ENCODE measurements around the gene SPTBN4. TPM values are rescaled to one million over a fixed set of nuclear protein-coding genes. Genes with fewer than 3 reads are reported as not detected.
A peak's percentile ranks its signal among the peaks of the same experiment; 100 is the strongest.

SPTBN4 gene
- total and polyA plus RNA-seq, 2 of the 4 experiments (the other 2 are of a cell fraction), result 0.72 to 0.91 TPM

- no peak overlapping the region for H3K27ac ChIP-seq (ENCODE audit: insufficient read depth, low read length)
- H3K18ac ChIP-seq (ENCODE audit: low read depth, low read length), result no peak overlapping the region
- H2BK15ac ChIP-seq (ENCODE audit: low read depth, low read length), result no peak overlapping the region
- DNase-seq (peak; percentile 13), ATAC-seq (ENCODE audit: low read depth) (0 out of 2 replicates have a peak, but pooled peaks have one; percentile 21)
- H2AK9ac ChIP-seq (replicated peaks; ENCODE audit: low read depth, low read length, poor library complexity), result no peak overlapping the region
- no peak overlapping the region for H3K4ac ChIP-seq (ENCODE audit: low read depth, low read length)
- no peak overlapping the region for H2BK5ac ChIP-seq (ENCODE audit: low read depth, low read length, poor library complexity, severe bottlenecking)
- no peak overlapping the region for H4K8ac ChIP-seq (ENCODE audit: low read depth in 2 of 2, low read length in 2 of 2)
- no peaks in the 10 kb centered on the region for H3K79me1 ChIP-seq (ENCODE audit: low read depth in 1 of 2, low read length in 2 of 2)
- in situ Hi-C loops (cut with MboI; ENCODE audit: low sequenced_read_pairs) (loop anchor here (25.0 kb wide), 2 partner anchors 198 to 373 kb away; no protein-coding TSS in a partner anchor), intact Hi-C loops (cut with micrococcal nuclease) (no loop called here), dilution Hi-C loops (cut with HindIII; ENCODE audit: low sequenced_read_pairs, unreplicated experiment) (no loop called here)
- H2AFZ ChIP-seq (replicated peaks; ENCODE audit: low read length, poor library complexity), result no peak overlapping the region
- H3K4me1 ChIP-seq (ENCODE audit: control insufficient read depth, insufficient read depth, low read length), result no peaks in the 10 kb centered on the region
- H3K14ac ChIP-seq (replicated peaks; ENCODE audit: low read depth, low read length), result no peak overlapping the region
- no peaks in the 10 kb centered on the region for H3K36me3 ChIP-seq (ENCODE audit: control insufficient read depth, insufficient read depth, low read length)
- H3K27me3 ChIP-seq (ENCODE audit: control insufficient read depth, insufficient read depth, low read length), result peaks cover 55% of the 10 kb centered on the region
- H2BK20ac ChIP-seq (ENCODE audit: low read depth, low read length), result no peak overlapping the region
- H3K9me1 ChIP-seq (ENCODE audit: insufficient read depth, low read length), result no peaks in the 10 kb centered on the region; the same call in 1 of the 2 replicates
- 89% methylated on average over 3 of the region's 7 CpGs; no CpG with 5 or more reads in 1 of the 2 experiments for WGBS, 2 experiments (ENCODE audit: extremely low coverage in 2 of 2, insufficient read length in 1 of 2)
- H4K5ac ChIP-seq (ENCODE audit: low read depth, low read length), result no peak overlapping the region
- no peak overlapping the region for H3K4me2 ChIP-seq (ENCODE audit: low read depth, low read length)
- CTCF ChIA-PET, result interaction anchor here (1.3 to 2.4 kb wide), 2 partner anchors 13 to 45 kb away, joined by 4 to 7 read pairs; partner anchors contain the start of gene BLVRB
- H3K4me3 ChIP-seq (ENCODE audit: insufficient read depth, low read depth, low read length), result no peak overlapping the region
- H4K20me1 ChIP-seq (ENCODE audit: insufficient read depth, low read length), result no peaks in the 10 kb centered on the region
- H3K56ac ChIP-seq (ENCODE audit: extremely low read depth, insufficient read depth, low read length), result no peak overlapping the region
- no peaks in the 10 kb centered on the region for H3K9me3 ChIP-seq (ENCODE audit: control insufficient read depth, insufficient read depth, low read length)
- POLR2A ChIA-PET (ENCODE audit: unreplicated experiment), result no interaction called here
- H2BK120ac ChIP-seq (ENCODE audit: low read depth, low read length), result no peak overlapping the region
- H3K23ac ChIP-seq (ENCODE audit: low read depth, low read length), result no peak overlapping the region
- no peak overlapping the region for H2AK5ac ChIP-seq (ENCODE audit: low read depth, low read length)
- TF ChIP-seq CTCF (conservative IDR thresholded peaks at IDR 0.05; ENCODE audit: low read depth, low read length), result no peak
- no peak for TF ChIP-seq ELK1 (IDR thresholded peaks at IDR 0.05; ENCODE audit: borderline replicate concordance, low read depth, low read length)
- TF ChIP-seq NFE2L2 (IDR thresholded peaks at IDR 0.05; ENCODE audit: low read depth, low read length), result no peak
- TF ChIP-seq MXI1 (IDR thresholded peaks at IDR 0.05; ENCODE audit: borderline replicate concordance, low read depth, low read length), result no peak
- no peak for TF ChIP-seq SMC3 (IDR thresholded peaks at IDR 0.05; ENCODE audit: low read depth, low read length)
- TF ChIP-seq FOS (IDR thresholded peaks at IDR 0.05; ENCODE audit: low read depth, low read length), result no peak
- TF ChIP-seq POLR2A (IDR thresholded peaks at IDR 0.05; ENCODE audit: low read depth, low read length), result no peak
- no peak for TF ChIP-seq RCOR1 (IDR thresholded peaks at IDR 0.05; ENCODE audit: insufficient replicate concordance, low read length)
- TF ChIP-seq RAD21 (IDR thresholded peaks at IDR 0.05; ENCODE audit: low read length), result no peak
- no peak for TF ChIP-seq RFX5 (IDR thresholded peaks at IDR 0.05; ENCODE audit: low read depth, low read length)
- TF ChIP-seq BHLHE40 (IDR thresholded peaks at IDR 0.05; ENCODE audit: low read depth, low read length), result no peak
- TF ChIP-seq USF2 (IDR thresholded peaks at IDR 0.05; ENCODE audit: low read depth, low read length), result no peak
- no peak for TF ChIP-seq CHD1 (IDR thresholded peaks at IDR 0.05; ENCODE audit: low read depth, low read length)
- BruUV-seq (replicated peaks), result no TSS peak
- H4K91ac ChIP-seq (ENCODE audit: insufficient read depth, low read depth, low read length), result no peak overlapping the region
- no peak overlapping the region for H3K9ac ChIP-seq (ENCODE audit: low read depth, low read length)
Measured at GRCh38 chr19:40510526-40511115, 43.8 kb downstream of the SPTBN4 start.
